Measurements from ENCODE around the gene SUMF2.

DNA sequence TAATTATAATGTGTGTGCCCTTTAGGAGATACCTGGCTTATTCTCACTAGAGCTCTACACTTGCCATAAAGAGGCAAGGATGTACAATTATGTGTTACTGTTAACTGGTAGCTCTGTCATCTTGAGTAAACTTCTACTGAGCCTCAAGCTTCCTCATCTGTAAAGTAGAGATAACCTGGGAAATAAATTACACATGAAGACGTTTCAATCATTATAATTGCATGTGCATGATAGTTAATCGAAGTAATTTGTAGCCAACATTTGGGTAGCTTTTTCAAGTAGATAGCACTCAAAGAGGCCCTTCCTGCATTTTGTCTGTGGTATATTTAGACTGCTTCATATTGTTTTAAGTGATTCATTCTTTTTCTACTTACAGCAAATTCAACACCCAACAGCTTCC is 10.1 kb upstream of the SUMF2 start:
- TF ChIP-seq, protein P1, sequence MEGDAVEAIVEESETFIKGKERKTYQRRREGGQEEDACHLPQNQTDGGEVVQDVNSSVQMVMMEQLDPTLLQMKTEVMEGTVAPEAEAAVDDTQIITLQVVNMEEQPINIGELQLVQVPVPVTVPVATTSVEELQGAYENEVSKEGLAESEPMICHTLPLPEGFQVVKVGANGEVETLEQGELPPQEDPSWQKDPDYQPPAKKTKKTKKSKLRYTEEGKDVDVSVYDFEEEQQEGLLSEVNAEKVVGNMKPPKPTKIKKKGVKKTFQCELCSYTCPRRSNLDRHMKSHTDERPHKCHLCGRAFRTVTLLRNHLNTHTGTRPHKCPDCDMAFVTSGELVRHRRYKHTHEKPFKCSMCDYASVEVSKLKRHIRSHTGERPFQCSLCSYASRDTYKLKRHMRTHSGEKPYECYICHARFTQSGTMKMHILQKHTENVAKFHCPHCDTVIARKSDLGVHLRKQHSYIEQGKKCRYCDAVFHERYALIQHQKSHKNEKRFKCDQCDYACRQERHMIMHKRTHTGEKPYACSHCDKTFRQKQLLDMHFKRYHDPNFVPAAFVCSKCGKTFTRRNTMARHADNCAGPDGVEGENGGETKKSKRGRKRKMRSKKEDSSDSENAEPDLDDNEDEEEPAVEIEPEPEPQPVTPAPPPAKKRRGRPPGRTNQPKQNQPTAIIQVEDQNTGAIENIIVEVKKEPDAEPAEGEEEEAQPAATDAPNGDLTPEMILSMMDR (IDR thresholded peaks at IDR 0.05): no peak
- TF ChIP-seq POLR2AphosphoS5 (IDR thresholded peaks at IDR 0.05): no peak

Measured in esophagus muscularis mucosa (tissue), 3 donors.